ENCODE data around the gene SORCS3.

SORCS3 gene

DNA sequence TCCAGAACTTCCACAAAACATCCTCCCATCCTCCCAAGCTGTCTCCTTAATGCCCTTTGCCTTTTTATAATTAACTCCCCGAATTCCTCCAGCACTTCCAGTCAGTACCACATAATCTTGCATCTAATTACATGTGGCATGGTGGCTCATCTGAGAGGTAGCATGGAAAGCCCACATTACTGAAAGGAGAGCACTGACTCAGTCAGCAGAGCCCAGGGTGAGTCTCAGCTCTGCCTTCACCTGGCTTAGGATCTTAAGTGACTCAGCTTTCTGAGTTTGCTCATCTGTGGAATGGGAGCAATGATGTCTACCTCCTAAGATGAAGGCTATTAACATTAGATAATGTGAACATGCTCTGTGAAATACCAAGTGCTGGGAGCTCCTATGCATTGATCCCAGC is 433.9 kb downstream of the SORCS3 start:
- Histone ChIP-seq H3K36me3 (ENCODE audit: control insufficient read depth, low read length) (no peaks in the 10 kb centered on the region), H3K4me1 (ENCODE audit: control insufficient read depth, low read length) (no peaks in the 10 kb centered on the region), H3K27me3 (ENCODE audit: control insufficient read depth, low read length) (no peaks in the 10 kb centered on the region), H3F3A (ENCODE audit: control insufficient read depth, insufficient read depth) (no peaks in the 10 kb centered on the region), H3K79me2 (ENCODE audit: control insufficient read depth, low read length) (no peaks in the 10 kb centered on the region), H3K27ac (ENCODE audit: low read depth, low read length) (no peak overlapping the region), H3K9me2 (replicated peaks; ENCODE audit: control insufficient read depth, low read length) (no peaks in the 10 kb centered on the region), H4K20me1 (ENCODE audit: control insufficient read depth, insufficient read depth, low read depth, low read length) (no peaks in the 10 kb centered on the region), H3K4me2 (ENCODE audit: low read length) (no peak overlapping the region), H3K4me3 (ENCODE audit: low read length) (no peak overlapping the region), H3K9me3 (ENCODE audit: control insufficient read depth, insufficient read depth, low read length) (no peaks in the 10 kb centered on the region)
- no peak for TF ChIP-seq EZH2phosphoT487 (IDR thresholded peaks at IDR 0.05; ENCODE audit: borderline replicate concordance, low read length)
- TF ChIP-seq, protein P1, sequence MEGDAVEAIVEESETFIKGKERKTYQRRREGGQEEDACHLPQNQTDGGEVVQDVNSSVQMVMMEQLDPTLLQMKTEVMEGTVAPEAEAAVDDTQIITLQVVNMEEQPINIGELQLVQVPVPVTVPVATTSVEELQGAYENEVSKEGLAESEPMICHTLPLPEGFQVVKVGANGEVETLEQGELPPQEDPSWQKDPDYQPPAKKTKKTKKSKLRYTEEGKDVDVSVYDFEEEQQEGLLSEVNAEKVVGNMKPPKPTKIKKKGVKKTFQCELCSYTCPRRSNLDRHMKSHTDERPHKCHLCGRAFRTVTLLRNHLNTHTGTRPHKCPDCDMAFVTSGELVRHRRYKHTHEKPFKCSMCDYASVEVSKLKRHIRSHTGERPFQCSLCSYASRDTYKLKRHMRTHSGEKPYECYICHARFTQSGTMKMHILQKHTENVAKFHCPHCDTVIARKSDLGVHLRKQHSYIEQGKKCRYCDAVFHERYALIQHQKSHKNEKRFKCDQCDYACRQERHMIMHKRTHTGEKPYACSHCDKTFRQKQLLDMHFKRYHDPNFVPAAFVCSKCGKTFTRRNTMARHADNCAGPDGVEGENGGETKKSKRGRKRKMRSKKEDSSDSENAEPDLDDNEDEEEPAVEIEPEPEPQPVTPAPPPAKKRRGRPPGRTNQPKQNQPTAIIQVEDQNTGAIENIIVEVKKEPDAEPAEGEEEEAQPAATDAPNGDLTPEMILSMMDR (IDR thresholded peaks at IDR 0.05; ENCODE audit: low read depth, low read length, poor library complexity, severe bottlenecking): no peak

DNA sequence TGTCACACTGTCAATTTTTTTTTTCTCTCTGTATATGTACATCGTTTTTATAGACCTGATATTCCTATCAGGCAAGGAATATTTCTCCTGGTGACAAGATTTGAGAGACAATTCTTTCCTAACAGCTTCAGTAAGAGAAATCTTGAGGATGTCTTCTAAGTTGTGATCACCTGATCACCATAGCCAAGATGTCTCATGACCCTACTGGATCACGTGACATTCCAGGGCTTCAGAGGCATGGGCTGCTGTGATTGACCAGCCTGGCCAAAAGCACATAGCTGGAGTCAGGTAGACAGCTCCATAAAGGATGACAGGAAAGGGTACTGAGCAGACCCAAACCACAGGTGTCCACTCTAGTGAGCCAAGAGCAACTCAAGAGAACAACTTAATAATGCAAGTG is 444.9 kb downstream of the SORCS3 start:
- Histone ChIP-seq H3K27ac (ENCODE audit: low read depth, low read length) (no peak overlapping the region), H3K79me2 (ENCODE audit: control insufficient read depth, low read length) (no peaks in the 10 kb centered on the region), H3K4me3 (ENCODE audit: low read length) (no peak overlapping the region), H3K27me3 (ENCODE audit: control insufficient read depth, low read length) (no peaks in the 10 kb centered on the region), H3K9me3 (ENCODE audit: control insufficient read depth, insufficient read depth, low read length) (no peaks in the 10 kb centered on the region), H3F3A (ENCODE audit: control insufficient read depth, insufficient read depth) (no peaks in the 10 kb centered on the region), H4K20me1 (ENCODE audit: control insufficient read depth, insufficient read depth, low read depth, low read length) (no peaks in the 10 kb centered on the region), H3K4me2 (ENCODE audit: low read length) (no peak overlapping the region), H3K36me3 (ENCODE audit: control insufficient read depth, low read length) (no peaks in the 10 kb centered on the region), H3K4me1 (ENCODE audit: control insufficient read depth, low read length) (no peaks in the 10 kb centered on the region), H3K9me2 (replicated peaks; ENCODE audit: control insufficient read depth, low read length) (no peaks in the 10 kb centered on the region)
- TF ChIP-seq, protein P1 (IDR thresholded peaks at IDR 0.05; ENCODE audit: low read depth, low read length, poor library complexity, severe bottlenecking): no peak
- TF ChIP-seq EZH2phosphoT487 (IDR thresholded peaks at IDR 0.05; ENCODE audit: borderline replicate concordance, low read length): no peak

DNA sequence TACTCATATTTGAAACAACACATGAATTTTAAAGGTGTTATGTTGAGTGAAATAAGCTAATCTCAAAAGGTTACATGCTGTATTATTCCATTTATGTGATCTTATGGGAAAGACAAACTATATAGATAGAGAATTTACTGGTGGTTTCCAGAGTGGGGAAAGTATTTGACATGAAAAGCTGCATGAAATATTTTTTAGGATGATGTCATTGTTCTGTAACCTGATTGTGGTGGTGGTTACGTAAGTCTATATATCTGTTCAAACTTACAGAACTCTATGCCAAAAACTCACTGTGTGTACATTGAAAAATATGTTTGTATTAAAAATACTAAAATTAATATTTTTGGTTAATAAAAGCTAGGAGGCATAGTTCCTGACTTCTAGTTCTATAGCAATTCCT is 453.0 kb downstream of the SORCS3 start:
- Histone ChIP-seq H3K36me3 (ENCODE audit: control insufficient read depth, low read length) (no peaks in the 10 kb centered on the region), H3K4me3 (ENCODE audit: low read length) (no peak overlapping the region), H3K27ac (ENCODE audit: low read depth, low read length) (no peak overlapping the region), H4K20me1 (ENCODE audit: control insufficient read depth, insufficient read depth, low read depth, low read length) (no peaks in the 10 kb centered on the region), H3K27me3 (ENCODE audit: control insufficient read depth, low read length) (no peaks in the 10 kb centered on the region), H3K4me1 (ENCODE audit: control insufficient read depth, low read length) (no peaks in the 10 kb centered on the region), H3K9me3 (ENCODE audit: control insufficient read depth, insufficient read depth, low read length) (no peaks in the 10 kb centered on the region), H3F3A (ENCODE audit: control insufficient read depth, insufficient read depth) (no peaks in the 10 kb centered on the region), H3K79me2 (ENCODE audit: control insufficient read depth, low read length) (no peaks in the 10 kb centered on the region), H3K9me2 (replicated peaks; ENCODE audit: control insufficient read depth, low read length) (no peaks in the 10 kb centered on the region), H3K4me2 (ENCODE audit: low read length) (no peak overlapping the region)
- no peak for TF ChIP-seq EZH2phosphoT487 (IDR thresholded peaks at IDR 0.05; ENCODE audit: borderline replicate concordance, low read length)

DNA sequence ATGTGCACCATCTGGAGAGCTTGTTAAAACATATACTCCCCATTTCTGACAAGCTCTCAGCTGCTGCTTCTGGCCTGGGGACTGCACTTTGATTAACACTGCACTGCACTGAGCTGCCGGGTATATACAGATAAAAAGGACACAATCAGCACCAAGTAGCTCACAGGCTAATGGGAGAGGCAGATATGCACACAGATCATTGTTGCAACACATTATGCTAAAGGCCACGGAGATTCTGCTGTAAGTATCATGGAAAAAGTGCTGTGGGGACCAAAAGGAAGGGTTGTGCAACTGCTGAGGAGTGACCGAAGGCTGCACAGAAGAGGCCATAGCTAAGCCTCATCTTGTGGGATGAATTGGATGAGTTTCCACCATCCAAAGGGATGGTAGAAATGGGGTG is 455.2 kb downstream of the SORCS3 start:
- H3K9me3 ChIP-seq (ENCODE audit: control insufficient read depth, insufficient read depth, low read length): no peaks in the 10 kb centered on the region

More for the DNA sequence above, 455.2 kb downstream of the SORCS3 start:
- Histone ChIP-seq H3F3A (ENCODE audit: control insufficient read depth, insufficient read depth) (no peaks in the 10 kb centered on the region), H3K4me2 (ENCODE audit: low read length) (no peak overlapping the region), H3K9me2 (replicated peaks; ENCODE audit: control insufficient read depth, low read length) (no peaks in the 10 kb centered on the region), H3K4me1 (ENCODE audit: control insufficient read depth, low read length) (no peaks in the 10 kb centered on the region), H3K36me3 (ENCODE audit: control insufficient read depth, low read length) (no peaks in the 10 kb centered on the region), H4K20me1 (ENCODE audit: control insufficient read depth, insufficient read depth, low read depth, low read length) (no peaks in the 10 kb centered on the region), H3K27me3 (ENCODE audit: control insufficient read depth, low read length) (no peaks in the 10 kb centered on the region), H3K27ac (ENCODE audit: low read depth, low read length) (no peak overlapping the region), H3K4me3 (ENCODE audit: low read length) (no peak overlapping the region), H3K79me2 (ENCODE audit: control insufficient read depth, low read length) (no peaks in the 10 kb centered on the region)
- TF ChIP-seq, protein P1 (IDR thresholded peaks at IDR 0.05; ENCODE audit: low read depth, low read length, poor library complexity, severe bottlenecking): no peak
- TF ChIP-seq EZH2phosphoT487 (IDR thresholded peaks at IDR 0.05; ENCODE audit: borderline replicate concordance, low read length): no peak
